ENCODE measurements around the gene KLF6.

KLF6 gene

GRCh38 chr10:3750854-3751253 lies 34.2 kb downstream of the KLF6 start:
- Histone ChIP-seq H3K4ac (ENCODE audit: low read depth in 1 of 2, low read length in 2 of 2) (peak overlapping the region in 1 of 2 experiments; percentile 66), H2BK5ac (ENCODE audit: low read depth, low read length, poor library complexity, severe bottlenecking) (no peak overlapping the region), H3K18ac (ENCODE audit: low read depth in 1 of 2, low read length in 2 of 2) (peak overlapping the region; percentile 26 to 28), H2AFZ (ENCODE audit: low read depth, low read length) (no peak overlapping the region), H2AK5ac (ENCODE audit: low read length, severe bottlenecking) (no peak overlapping the region), H3K27me3 (ENCODE audit: control insufficient read depth in 1 of 2, insufficient read depth in 1 of 2, low read length in 2 of 2) (no peaks in the 10 kb centered on the region), H3K23ac (ENCODE audit: low read length in 2 of 2) (no peak overlapping the region), H3K14ac (ENCODE audit: low read length in 2 of 2) (peak overlapping the region in 1 of 2 experiments; percentile 62), H2BK120ac (ENCODE audit: low read depth, low read length) (no peak overlapping the region), H2BK15ac (ENCODE audit: low read depth, poor library complexity, severe bottlenecking) (no peak overlapping the region), H3K9me3 (ENCODE audit: control insufficient read depth, low read length) (no peaks in the 10 kb centered on the region), H3K9ac (ENCODE audit: low read length) (no peak overlapping the region), H3K4me3 (ENCODE audit: insufficient read depth in 1 of 2, low read depth in 1 of 2, low read length in 2 of 2) (no peak overlapping the region), H3K4me2 (ENCODE audit: low read length, poor library complexity, severe bottlenecking) (no peak overlapping the region), H2BK12ac (ENCODE audit: low read length in 2 of 2) (peak overlapping the region; percentile 44 to 73), H4K91ac (ENCODE audit: low read length) (no peak overlapping the region), H3K36me3 (ENCODE audit: control insufficient read depth in 1 of 2, insufficient read depth in 2 of 2, low read depth in 1 of 2, low read length in 2 of 2) (no peaks in the 10 kb centered on the region), H3K27ac (ENCODE audit: low read length, poor library complexity, severe bottlenecking) (no peak overlapping the region), H3K79me1 (replicated peaks; ENCODE audit: low read length, poor library complexity, severe bottlenecking) (no peaks in the 10 kb centered on the region), H3K4me1 (ENCODE audit: control insufficient read depth, insufficient read depth, low read depth, low read length) (peaks cover 12% of the 10 kb centered on the region), H4K8ac (ENCODE audit: low read length) (no peak overlapping the region)
- DNase-seq: no peak
- WGBS: 94% methylated on average over 8 of the region's 8 CpGs

- H2AK5ac ChIP-seq (ENCODE audit: low read length, severe bottlenecking): no peak overlapping the region
- no peaks in the 10 kb centered on the region for H3K9me3 ChIP-seq (ENCODE audit: control insufficient read depth, low read length)
- H2BK15ac ChIP-seq (ENCODE audit: low read depth, poor library complexity, severe bottlenecking): peak overlapping the region; percentile 73
- peak overlapping the region; percentile 23 to 61 for H3K18ac ChIP-seq (ENCODE audit: low read depth in 1 of 2, low read length in 2 of 2)
- no peak overlapping the region for H2BK120ac ChIP-seq (ENCODE audit: low read depth, low read length)
- no peak overlapping the region for H4K91ac ChIP-seq (ENCODE audit: low read length)
- H3K14ac ChIP-seq (ENCODE audit: low read length in 2 of 2): no peak overlapping the region
- H3K4me1 ChIP-seq (ENCODE audit: control insufficient read depth, insufficient read depth, low read depth, low read length): peaks cover 12% of the 10 kb centered on the region
- no peak overlapping the region for H2BK5ac ChIP-seq (ENCODE audit: low read depth, low read length, poor library complexity, severe bottlenecking)
- H2BK12ac ChIP-seq (ENCODE audit: low read length in 2 of 2): no peak overlapping the region
- DNase-seq: peak; percentile 78
- no peak overlapping the region for H3K4ac ChIP-seq (ENCODE audit: low read depth in 1 of 2, low read length in 2 of 2)
- no peak overlapping the region for H2AFZ ChIP-seq (ENCODE audit: low read depth, low read length)
- H4K8ac ChIP-seq (ENCODE audit: low read length): peak overlapping the region; percentile 52
- H3K27me3 ChIP-seq (ENCODE audit: control insufficient read depth in 1 of 2, insufficient read depth in 1 of 2, low read length in 2 of 2): no peaks in the 10 kb centered on the region
- peak overlapping the region; percentile 75 for H3K27ac ChIP-seq (ENCODE audit: low read length, poor library complexity, severe bottlenecking)
- no peak overlapping the region for H3K23ac ChIP-seq (ENCODE audit: low read length in 2 of 2)
- peak overlapping the region in 1 of 2 experiments; percentile 52 for H3K4me3 ChIP-seq (ENCODE audit: insufficient read depth in 1 of 2, low read depth in 1 of 2, low read length in 2 of 2)
- H3K4me2 ChIP-seq (ENCODE audit: low read length, poor library complexity, severe bottlenecking): peak overlapping the region; percentile 57
- no peaks in the 10 kb centered on the region for H3K36me3 ChIP-seq (ENCODE audit: control insufficient read depth in 1 of 2, insufficient read depth in 2 of 2, low read depth in 1 of 2, low read length in 2 of 2)
- 40% methylated on average over 9 of the region's 11 CpGs for WGBS
- H3K9ac ChIP-seq (ENCODE audit: low read length): peak overlapping the region; percentile 60
- no peaks in the 10 kb centered on the region for H3K79me1 ChIP-seq (replicated peaks; ENCODE audit: low read length, poor library complexity, severe bottlenecking)
These were observed 34.8 kb downstream of the KLF6 start for GRCh38 chr10:3750006-3750816.

DNA sequence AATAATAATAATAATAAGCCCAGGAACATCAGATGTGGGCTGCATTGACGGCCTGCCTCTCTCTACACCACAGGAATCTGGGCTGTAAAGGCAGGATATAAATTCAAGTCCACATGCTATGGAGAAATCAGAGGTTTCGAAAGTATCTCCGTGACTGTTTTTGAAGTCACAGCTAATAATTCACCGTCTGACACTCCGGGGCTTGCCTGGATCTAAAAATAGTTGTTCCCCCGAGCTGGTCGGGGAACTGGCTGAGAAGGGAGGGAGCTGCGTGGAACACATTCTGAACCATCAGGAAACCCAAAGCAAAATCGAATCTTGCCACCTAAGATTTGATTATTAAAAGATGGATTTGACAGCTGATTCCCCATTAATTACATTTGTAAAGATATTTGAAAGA lies 35.4 kb downstream of the KLF6 start:
- H3K4me3 ChIP-seq (ENCODE audit: insufficient read depth in 1 of 2, low read depth in 1 of 2, low read length in 2 of 2): peak overlapping the region in 1 of 2 experiments; percentile 52
- no peak overlapping the region for H3K18ac ChIP-seq (ENCODE audit: low read depth in 1 of 2, low read length in 2 of 2)
- H3K27me3 ChIP-seq (ENCODE audit: control insufficient read depth in 1 of 2, insufficient read depth in 1 of 2, low read length in 2 of 2): no peaks in the 10 kb centered on the region
- no peak overlapping the region for H4K91ac ChIP-seq (ENCODE audit: low read length)
- WGBS: under 1% methylated on average over 8 of the region's 9 CpGs
- H3K4ac ChIP-seq (ENCODE audit: low read depth in 1 of 2, low read length in 2 of 2): no peak overlapping the region
- H3K4me1 ChIP-seq (ENCODE audit: control insufficient read depth, insufficient read depth, low read depth, low read length): peaks cover 8% of the 10 kb centered on the region
- H4K8ac ChIP-seq (ENCODE audit: low read length): no peak overlapping the region
- H2BK120ac ChIP-seq (ENCODE audit: low read depth, low read length): no peak overlapping the region
- peak; percentile 98 for DNase-seq
- no peak overlapping the region for H2AFZ ChIP-seq (ENCODE audit: low read depth, low read length)
- no peaks in the 10 kb centered on the region for H3K36me3 ChIP-seq (ENCODE audit: control insufficient read depth in 1 of 2, insufficient read depth in 2 of 2, low read depth in 1 of 2, low read length in 2 of 2)
- H3K27ac ChIP-seq (ENCODE audit: low read length, poor library complexity, severe bottlenecking): peak overlapping the region; percentile 75
- H3K9me3 ChIP-seq (ENCODE audit: control insufficient read depth, low read length): no peaks in the 10 kb centered on the region
- H3K4me2 ChIP-seq (ENCODE audit: low read length, poor library complexity, severe bottlenecking): peak overlapping the region; percentile 57
- H2BK15ac ChIP-seq (ENCODE audit: low read depth, poor library complexity, severe bottlenecking): no peak overlapping the region
- H3K14ac ChIP-seq (ENCODE audit: low read length in 2 of 2): no peak overlapping the region
- H3K79me1 ChIP-seq (replicated peaks; ENCODE audit: low read length, poor library complexity, severe bottlenecking): no peaks in the 10 kb centered on the region
- peak overlapping the region; percentile 60 for H3K9ac ChIP-seq (ENCODE audit: low read length)
- H2AK5ac ChIP-seq (ENCODE audit: low read length, severe bottlenecking): no peak overlapping the region
- H3K23ac ChIP-seq (ENCODE audit: low read length in 2 of 2): no peak overlapping the region
- no peak overlapping the region for H2BK5ac ChIP-seq (ENCODE audit: low read depth, low read length, poor library complexity, severe bottlenecking)
- H2BK12ac ChIP-seq (ENCODE audit: low read length in 2 of 2): no peak overlapping the region

GRCh38 chr10:3749011-3749410 lies 36.0 kb downstream of the KLF6 start:
- H2BK15ac ChIP-seq (ENCODE audit: low read depth, poor library complexity, severe bottlenecking): peak overlapping the region; percentile 8
- H3K18ac ChIP-seq (ENCODE audit: low read depth in 1 of 2, low read length in 2 of 2): peak overlapping the region in 1 of 2 experiments; percentile 34
- H2AFZ ChIP-seq (ENCODE audit: low read depth, low read length): no peak overlapping the region
- H2BK5ac ChIP-seq (ENCODE audit: low read depth, low read length, poor library complexity, severe bottlenecking): no peak overlapping the region
- no peaks in the 10 kb centered on the region for H3K36me3 ChIP-seq (ENCODE audit: control insufficient read depth in 1 of 2, insufficient read depth in 2 of 2, low read depth in 1 of 2, low read length in 2 of 2)
- no peak overlapping the region for H3K9ac ChIP-seq (ENCODE audit: low read length)
- peak overlapping the region in 1 of 2 experiments; percentile 24 for H3K4ac ChIP-seq (ENCODE audit: low read depth in 1 of 2, low read length in 2 of 2)
- peak overlapping the region in 1 of 2 experiments; percentile 57 for H2BK12ac ChIP-seq (ENCODE audit: low read length in 2 of 2)
- H3K4me2 ChIP-seq (ENCODE audit: low read length, poor library complexity, severe bottlenecking): no peak overlapping the region
- H3K14ac ChIP-seq (ENCODE audit: low read length in 2 of 2): no peak overlapping the region
- H3K4me1 ChIP-seq (ENCODE audit: control insufficient read depth, insufficient read depth, low read depth, low read length): peaks cover 8% of the 10 kb centered on the region
- no peaks in the 10 kb centered on the region for H3K9me3 ChIP-seq (ENCODE audit: control insufficient read depth, low read length)
- no peak overlapping the region for H2BK120ac ChIP-seq (ENCODE audit: low read depth, low read length)
- H3K27ac ChIP-seq (ENCODE audit: low read length, poor library complexity, severe bottlenecking): no peak overlapping the region
- H4K8ac ChIP-seq (ENCODE audit: low read length): peak overlapping the region; percentile 76
- no peak for DNase-seq
- no peaks in the 10 kb centered on the region for H3K79me1 ChIP-seq (replicated peaks; ENCODE audit: low read length, poor library complexity, severe bottlenecking)
- 95% methylated on average over 5 of the region's 5 CpGs for WGBS
- peak overlapping the region; percentile 80 for H4K91ac ChIP-seq (ENCODE audit: low read length)
- no peak overlapping the region for H2AK5ac ChIP-seq (ENCODE audit: low read length, severe bottlenecking)
- no peak overlapping the region for H3K23ac ChIP-seq (ENCODE audit: low read length in 2 of 2)
- no peaks in the 10 kb centered on the region for H3K27me3 ChIP-seq (ENCODE audit: control insufficient read depth in 1 of 2, insufficient read depth in 1 of 2, low read length in 2 of 2)
- H3K4me3 ChIP-seq (ENCODE audit: insufficient read depth in 1 of 2, low read depth in 1 of 2, low read length in 2 of 2): no peak overlapping the region

Measured in mesenchymal stem cell (in vitro differentiated cells and primary cell).